HepG2 (cell line): ENCODE measurements around the gene KIF26B. TPM values are rescaled to one million over a fixed set of nuclear protein-coding genes. Genes with fewer than 3 reads are reported as not detected.

Source experiments
- ATAC-seq: fragments of 200-7000 bp; cut with Tn5 transposase; 3 replicates; pipeline ENCODE4 v1.9.1; 2020; ENCODE audit warnings: mild to moderate bottlenecking, moderate library complexity
- BruUV-seq: library from RNA; stranded (reverse); fragments of 400-500 nt; replicated peaks from 2 replicates; lab custom pipeline; 2021; lab: Mats Ljungman, UMichigan
- CTCF ChIA-PET: fragments of 300-600 bp; formaldehyde crosslinking; extraction: SDS; loops from one replicate; lab custom pipeline; 2021; ENCODE audit warnings: low total read pairs, inconsistent platforms, low intra/inter-chr PET ratio; lab: Yijun Ruan, JAX
- POLR2A ChIA-PET: fragments of 350-600 bp; sonication (Branson Sonifier 250); formaldehyde crosslinking; loops from one replicate; lab custom pipeline; 2020; ENCODE audit warnings: antibody characterized with exemption, inconsistent platforms; lab: Yijun Ruan, JAX
- DNase-seq: peaks from one replicate; pipeline ENCODE4 v3.0.0-alpha.2; 2015; ENCODE audit warnings: low spot score
- FAIRE-seq: peaks from 3 replicates; lab custom pipeline; 2011; peaks lifted over from hg19 to GRCh38; lab: Jason Lieb, UNC
- H2AFZ ChIP-seq: one replicate; pipeline ENCODE4 v1.6.1; 2011; ENCODE audit warnings: low read length, inconsistent platforms
- H3K27ac ChIP-seq: fragments of 300-600 bp; 3 replicates; pipeline ENCODE4 v1.8.0; 2011; ENCODE audit warnings: mixed run types, mild to moderate bottlenecking, mixed read lengths, low read length, inconsistent platforms; ENCODE audit not compliant: insufficient read depth; ENCODE audit errors: extremely low read length
- H3K27me3 ChIP-seq, 2 experiments: fragments of 200-600 bp in 1 of 2; 2 replicates in 1 of 2; 3 replicates in 1 of 2; pipeline versions ENCODE4 v1.6.0 to v1.8.0; 2011; ENCODE audit warnings: low read length in 2 of 2, mild to moderate bottlenecking in 2 of 2, moderate library complexity in 2 of 2, inconsistent platforms in 1 of 2; ENCODE audit not compliant: insufficient read depth in 2 of 2, control insufficient read depth in 1 of 2
- H3K36me3 ChIP-seq, 2 experiments: fragments of 200-600 bp in 1 of 2; replicated peaks in 1 of 2; 2 replicates in 1 of 2; 3 replicates in 1 of 2; pipeline versions ENCODE4 v1.5.1 to v1.8.0; 2011; ENCODE audit warnings: low read length in 2 of 2, inconsistent platforms in 1 of 2; ENCODE audit not compliant: insufficient read depth in 2 of 2, control insufficient read depth in 1 of 2
- H3K4me1 ChIP-seq: 2 replicates; pipeline ENCODE4 v1.5.1; 2012; ENCODE audit warnings: low read length, inconsistent platforms; ENCODE audit not compliant: insufficient read depth
- H3K4me2 ChIP-seq: 2 replicates; pipeline ENCODE4 v1.6.0; 2011; ENCODE audit warnings: low read depth, low read length, inconsistent platforms
- H3K4me3 ChIP-seq, 3 experiments: fragments of 200-600 bp in 1 of 3; sonication (generic), shearing (Covaris generic) in 1 of 3; replicated peaks in 1 of 3; 2 replicates each; pipeline ENCODE4 v1.5.1; 2011 to 2016; ENCODE audit warnings: low read length in 3 of 3, inconsistent platforms in 2 of 3, low read depth in 2 of 3, mild to moderate bottlenecking in 2 of 3, control low read depth in 1 of 3, mixed read lengths in 1 of 3; ENCODE audit not compliant: insufficient read depth in 1 of 3
- H3K79me2 ChIP-seq: one replicate; pipeline ENCODE4 v1.6.1; 2011; ENCODE audit warnings: low read length, inconsistent platforms; ENCODE audit not compliant: insufficient read depth
- H3K9ac ChIP-seq: 2 replicates; pipeline ENCODE4 v1.6.0; 2011; ENCODE audit warnings: mild to moderate bottlenecking, low read depth, low read length, inconsistent platforms; ENCODE audit not compliant: insufficient read depth
- H3K9me3 ChIP-seq: 2 replicates; pipeline ENCODE4 v1.5.1; 2012; ENCODE audit warnings: mild to moderate bottlenecking, low read length
- H4K20me1 ChIP-seq: 2 replicates; pipeline ENCODE4 v1.6.0; 2011; ENCODE audit warnings: inconsistent platforms, mild to moderate bottlenecking, low read length, moderate library complexity; ENCODE audit not compliant: insufficient read depth
- ARID5B ChIP-seq: IDR thresholded peaks from 2 replicates; pipeline ENCODE4 v1.4.0; 2020; ENCODE audit warnings: mild to moderate bottlenecking, missing genetic modification reagents
- ARNT2 ChIP-seq: sonication (generic); formaldehyde crosslinking; IDR thresholded peaks from 2 replicates; pipeline ENCODE4 v1.8.0; 2022; ENCODE audit warnings: mild to moderate bottlenecking, low read depth, missing genetic modification reagents, moderate library complexity
- ATM ChIP-seq: fragments of 450-650 bp; IDR thresholded peaks from 2 replicates; pipeline ENCODE4 v1.7.1; 2017; ENCODE audit warnings: mild to moderate bottlenecking, borderline replicate concordance
- CHD2 ChIP-seq: IDR thresholded peaks from 2 replicates; pipeline ENCODE4 v1.6.1; 2011; ENCODE audit warnings: low read depth, low read length, improper control_type of control experiment
- EEA1 ChIP-seq: sonication (generic); formaldehyde crosslinking; IDR thresholded peaks from 2 replicates; pipeline ENCODE4 v1.5.1; 2020; ENCODE audit warnings: mild to moderate bottlenecking, missing genetic modification reagents, borderline replicate concordance
- ELF3 ChIP-seq: IDR thresholded peaks from 2 replicates; pipeline ENCODE4 v1.6.1; 2016; ENCODE audit warnings: missing genetic modification reagents, missing compliant biosample characterization
- GFI1 ChIP-seq: sonication (generic); formaldehyde crosslinking; IDR thresholded peaks from 2 replicates; pipeline ENCODE4 v1.5.0; 2020; ENCODE audit warnings: missing genetic modification reagents, mild to moderate bottlenecking, borderline replicate concordance
- IKZF4 ChIP-seq: sonication (generic); formaldehyde crosslinking; IDR thresholded peaks from 2 replicates; pipeline ENCODE4 v1.5.1; 2020; ENCODE audit warnings: borderline replicate concordance, mild to moderate bottlenecking, low read depth, missing genetic modification reagents; ENCODE audit errors: not compliant biosample characterization
- JARID2 ChIP-seq: sonication (generic); formaldehyde crosslinking; IDR thresholded peaks from 2 replicates; pipeline ENCODE4 v1.8.1; 2023; ENCODE audit warnings: missing genetic modification reagents, inconsistent platforms; ENCODE audit not compliant: insufficient replicate concordance
- JUNB ChIP-seq: sonication (generic); formaldehyde crosslinking; IDR thresholded peaks from 2 replicates; pipeline ENCODE4 v1.8.0; 2022; ENCODE audit warnings: missing genetic modification reagents, mild to moderate bottlenecking, borderline replicate concordance
- LRRFIP1 ChIP-seq: sonication (generic); formaldehyde crosslinking; conservative IDR thresholded peaks from 2 replicates; pipeline ENCODE4 v1.4.0; 2020; ENCODE audit warnings: missing genetic modification reagents
- SOX6 ChIP-seq, 2 experiments: fragments of 450-650 bp in 1 of 2; sonication (generic) in 1 of 2; formaldehyde crosslinking in 1 of 2; IDR thresholded peaks; 2 replicates each; pipeline versions ENCODE4 v1.4.0 to v1.6.1; 2017 to 2020; ENCODE audit warnings: antibody characterized with exemption in 1 of 2, mild to moderate bottlenecking in 1 of 2, missing genetic modification reagents in 1 of 2
- SP140L ChIP-seq: sonication (generic); formaldehyde crosslinking; IDR thresholded peaks from 2 replicates; pipeline ENCODE4 v1.4.0; 2020; ENCODE audit warnings: missing genetic modification reagents, borderline replicate concordance
- ZBTB14 ChIP-seq: sonication (generic); formaldehyde crosslinking; IDR thresholded peaks from 2 replicates; pipeline ENCODE4 v1.4.0; 2020; ENCODE audit warnings: missing genetic modification reagents
- ZNF264 ChIP-seq: sonication (generic); formaldehyde crosslinking; IDR thresholded peaks from 2 replicates; pipeline ENCODE4 v1.4.0; 2020; ENCODE audit warnings: missing genetic modification reagents
- ZNF557 ChIP-seq: sonication (generic); formaldehyde crosslinking; IDR thresholded peaks from 2 replicates; pipeline ENCODE4 v1.4.0; 2020; ENCODE audit warnings: missing genetic modification reagents
- ZNF558 ChIP-seq: sonication (generic); formaldehyde crosslinking; IDR thresholded peaks from 2 replicates; pipeline ENCODE4 v1.9.0; 2022; ENCODE audit warnings: mild to moderate bottlenecking, missing genetic modification reagents, borderline replicate concordance
- ZNF768 ChIP-seq: sonication (generic); formaldehyde crosslinking; IDR thresholded peaks from 2 replicates; pipeline ENCODE4 v1.4.0; 2020; ENCODE audit warnings: missing genetic modification reagents
- WGBS: methylation state at CpG from one replicate; pipeline ENCODE4 v1.1.6; 2017; ENCODE audit warnings: low lambda C conversion rate; 5-methylcytosine and 5-hydroxymethylcytosine counted together
- in situ Hi-C: cut with HindIII; loops from 2 replicates; pipeline ENCODE4 v1.10.0; 2017; ENCODE audit warnings: low pct_unique_long_range_greater_than_20kb; ENCODE audit not compliant: extremely low pct_ligation_motif_present
- intact Hi-C: fragments of 100-400 bp; cut with micrococcal nuclease; formaldehyde crosslinking; loops from one replicate; pipeline ENCODE4 v1.10.0; 2022; ENCODE audit not compliant: unreplicated experiment
- polyA plus RNA-seq, 8 experiments: library from polyadenylated mRNA; depleted of rRNA in 3 of 8; stranded (reverse) in 7 of 8; unstranded in 1 of 8; fragments of >200 nt; fragmentation: Illumina TruSeq in 4 of 8; extraction: Trizol in 4 of 8; gene quantifications; 2 replicates each; pipeline versions ENCODE4 v1.2.1 to v1.2.3, GENCODE V29; 2011 to 2016; ENCODE audit warnings: low read depth in 4 of 8, missing spikeins in 1 of 8, mixed read lengths in 1 of 8; ENCODE audit not compliant: insufficient read depth in 1 of 8
- total RNA-seq, 5 experiments: library from RNA; depleted of rRNA; stranded (reverse); fragments of >200 nt; fragmentation: Illumina TruSeq; extraction: Trizol; gene quantifications; 2 replicates each; pipeline ENCODE4 v1.2.3, GENCODE V29; 2016; ENCODE audit warnings: low read depth in 1 of 5

The KIF26B gene
- total and polyA plus RNA-seq, 2 of the 13 experiments (the other 11 are each of a cell fraction or from before 2014, with no cell fraction given) = 0.08 to 0.09 TPM

- BruUV-seq = no TSS peak
- H3K9ac ChIP-seq = no peak overlapping the region
- no peak overlapping the region for H3K4me3 ChIP-seq
- 50% methylated on average over 4 of the region's 4 CpGs for WGBS
- ATAC-seq = no peak
- no peaks in the 10 kb centered on the region for H3K4me1 ChIP-seq
- POLR2A ChIA-PET = no interaction called here
- H3K27me3 ChIP-seq = no peaks in the 10 kb centered on the region; a peak in 1 of 5 replicates
- H4K20me1 ChIP-seq = no peaks in the 10 kb centered on the region
- intact Hi-C loops = no loop called here
- H2AFZ ChIP-seq = no peak overlapping the region
- no peak for FAIRE-seq
- no peaks in the 10 kb centered on the region for H3K36me3 ChIP-seq
- CTCF ChIA-PET = no interaction called here
- no peak for DNase-seq
- no peaks in the 10 kb centered on the region for H3K79me2 ChIP-seq
- in situ Hi-C loops = no loop called here
- H3K4me2 ChIP-seq = no peak overlapping the region
- no peaks in the 10 kb centered on the region for H3K9me3 ChIP-seq
- H3K27ac ChIP-seq = no peak overlapping the region
- TF ChIP-seq ZNF558 (CRISPR knock-in tag) = no peak
- TF ChIP-seq SOX6 (IDR thresholded peaks at IDR 0.05) = no peak
- TF ChIP-seq SOX6 (CRISPR knock-in tag; IDR thresholded peaks at IDR 0.05) = no peak
- no peak for TF ChIP-seq ZNF264
- TF ChIP-seq JUNB (CRISPR knock-in tag) = no peak
- no peak for TF ChIP-seq JARID2
- no peak for TF ChIP-seq ZNF557 (CRISPR knock-in tag)
- no peak for TF ChIP-seq ZBTB14
- TF ChIP-seq LRRFIP1 = no peak
- no peak for TF ChIP-seq ARNT2
- TF ChIP-seq ZNF768 (CRISPR knock-in tag) = no peak
- TF ChIP-seq SP140L (CRISPR knock-in tag) = no peak
- no peak for TF ChIP-seq EEA1 (CRISPR knock-in tag)
- no peak for TF ChIP-seq CHD2
- TF ChIP-seq IKZF4 (CRISPR knock-in tag) = no peak
- no peak for TF ChIP-seq GFI1 (CRISPR knock-in tag)
- no peak for TF ChIP-seq ATM
- no peak for TF ChIP-seq ELF3 (CRISPR knock-in tag)
- TF ChIP-seq ARID5B (CRISPR knock-in tag) = no peak
Measured at GRCh38 chr1:245200146-245200545, 45.4 kb downstream of the KIF26B start.
